GM18511 (cell line): ENCODE results near the gene PDE8A.

ENCODE experiments used
- ATAC-seq: cut with Tn5 transposase; IDR thresholded peaks from one replicate; pipeline ENCODE4 v1.9.1; 2021; ENCODE audit warnings: mild to moderate bottlenecking, moderate library complexity; ENCODE audit not compliant: unreplicated experiment

PDE8A gene

DNA sequence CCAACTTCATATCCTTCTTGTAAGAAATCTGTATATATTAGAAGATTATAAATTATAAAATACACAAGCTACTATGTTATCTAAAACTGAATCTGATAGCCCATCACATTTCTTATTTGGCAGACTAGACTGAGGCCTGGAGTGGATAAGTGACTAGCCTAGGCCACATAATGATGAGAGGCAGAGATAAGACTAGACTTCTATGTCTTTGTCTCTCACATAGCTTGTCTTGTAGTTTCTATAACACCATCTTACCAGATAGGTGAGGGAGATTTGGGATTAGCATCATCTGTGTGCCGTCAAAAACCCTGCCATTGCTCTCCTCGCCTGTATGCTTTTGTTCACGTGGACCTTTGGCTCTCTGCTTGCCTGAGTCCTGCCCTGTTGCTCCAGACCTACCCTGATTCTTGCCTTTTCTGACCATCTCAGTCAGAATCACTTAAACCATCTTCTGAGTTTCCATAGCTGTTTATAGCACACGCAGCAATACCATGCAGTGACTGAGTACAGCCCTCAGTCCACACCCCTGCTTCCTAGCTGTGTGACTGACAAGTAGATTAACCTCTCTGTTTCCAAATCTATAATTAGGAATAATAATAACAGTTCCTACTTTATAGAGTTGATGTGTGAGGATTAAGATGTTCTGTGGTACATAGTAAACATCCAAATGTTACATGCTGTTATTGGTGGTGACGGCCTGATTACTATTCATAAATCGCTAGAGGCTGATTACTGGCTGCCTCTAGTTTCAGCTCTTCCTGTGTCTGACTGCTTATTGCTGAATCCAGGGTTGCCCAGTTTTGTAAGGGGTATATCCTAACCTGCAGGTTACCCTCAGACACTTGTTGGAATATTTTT, 49.7 kb downstream of the PDE8A start:
- no peak for ATAC-seq

DNA sequence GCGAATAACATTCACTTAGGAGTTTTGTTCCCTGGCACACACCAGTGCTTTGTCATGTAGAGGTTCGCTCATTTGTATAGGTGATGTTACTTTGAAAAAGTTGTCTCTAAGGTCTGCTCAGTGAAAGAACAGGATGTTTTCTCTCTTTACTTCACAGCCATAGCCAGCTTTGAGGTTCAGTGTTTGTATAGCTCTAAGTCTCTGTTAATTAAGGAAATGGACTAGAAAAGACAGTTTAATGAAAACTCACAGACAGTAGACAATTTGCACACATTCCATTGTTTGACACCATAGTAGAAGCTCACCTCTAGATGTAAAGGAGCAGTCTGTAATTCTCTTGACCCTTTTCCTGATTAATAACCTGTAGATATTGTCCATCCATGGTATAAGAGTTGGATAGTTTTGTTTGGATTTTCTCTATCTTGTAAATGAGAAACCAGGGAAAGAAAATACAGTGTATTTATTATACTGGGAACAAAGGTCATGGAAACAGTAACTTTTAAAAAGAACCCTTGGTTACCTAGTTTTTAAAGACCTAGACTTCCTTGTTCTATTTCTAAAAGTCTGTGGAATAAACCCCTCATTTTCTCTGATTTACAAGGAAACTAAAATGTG, 50.4 kb downstream of the PDE8A start:
- ATAC-seq: no peak

DNA sequence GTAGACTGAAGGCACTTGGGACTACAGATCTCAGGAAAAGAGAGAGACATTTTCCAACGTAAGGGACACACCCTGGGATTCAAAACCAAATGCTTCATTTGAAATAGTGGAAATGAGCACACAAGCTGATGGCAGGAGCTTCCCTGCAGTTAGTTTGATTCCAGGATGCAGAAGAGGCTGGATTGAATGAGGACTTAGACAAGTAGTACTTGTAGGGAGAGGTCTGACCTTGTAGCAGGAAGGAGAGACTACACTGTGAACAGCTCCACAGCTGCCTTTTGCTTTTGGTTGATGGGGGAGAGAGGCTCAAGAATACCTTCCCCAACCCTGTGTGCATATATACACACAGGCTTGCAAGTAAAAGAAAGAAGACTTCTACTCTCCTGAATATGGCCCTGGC, 51.5 kb downstream of the PDE8A start:
- no peak for ATAC-seq

DNA sequence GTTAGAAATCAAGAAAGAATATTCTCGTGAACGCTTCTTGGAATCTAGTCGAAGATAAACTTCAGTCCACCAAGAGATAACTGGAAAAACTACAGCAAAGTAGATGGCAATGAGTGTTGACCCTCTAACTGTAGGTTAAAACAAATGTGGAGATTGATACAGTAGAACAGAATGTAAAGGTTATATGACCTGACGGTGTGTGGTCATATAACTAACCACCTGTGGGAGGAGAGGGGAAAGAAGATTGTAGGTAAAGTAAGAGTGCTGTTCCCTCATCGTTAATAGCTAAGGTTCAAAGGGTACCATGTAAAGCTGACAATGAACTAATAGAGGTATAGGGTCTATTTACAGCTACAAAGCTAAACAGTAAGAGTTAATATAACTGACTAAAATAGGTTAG, 52.6 kb downstream of the PDE8A start:
- ATAC-seq: no peak

DNA sequence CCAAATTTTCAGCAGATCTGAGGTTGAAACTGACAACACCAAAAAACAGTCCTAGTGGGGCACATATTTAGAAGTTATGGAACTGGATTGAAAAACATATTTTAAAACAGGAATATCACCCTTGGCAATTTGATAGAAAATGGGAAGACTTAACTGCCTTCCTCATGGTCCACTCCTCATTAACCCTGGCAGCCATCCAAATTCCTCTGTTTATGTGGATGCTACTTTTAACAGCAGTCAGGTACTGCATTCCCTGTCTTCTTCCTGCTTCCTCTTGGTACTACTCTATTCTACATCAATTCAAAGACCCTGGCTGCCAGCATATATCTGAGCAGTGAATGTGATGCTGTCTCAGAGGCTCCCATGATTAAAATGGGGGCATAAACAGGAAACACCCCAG, 54.3 kb downstream of the PDE8A start:
- no peak for ATAC-seq

DNA sequence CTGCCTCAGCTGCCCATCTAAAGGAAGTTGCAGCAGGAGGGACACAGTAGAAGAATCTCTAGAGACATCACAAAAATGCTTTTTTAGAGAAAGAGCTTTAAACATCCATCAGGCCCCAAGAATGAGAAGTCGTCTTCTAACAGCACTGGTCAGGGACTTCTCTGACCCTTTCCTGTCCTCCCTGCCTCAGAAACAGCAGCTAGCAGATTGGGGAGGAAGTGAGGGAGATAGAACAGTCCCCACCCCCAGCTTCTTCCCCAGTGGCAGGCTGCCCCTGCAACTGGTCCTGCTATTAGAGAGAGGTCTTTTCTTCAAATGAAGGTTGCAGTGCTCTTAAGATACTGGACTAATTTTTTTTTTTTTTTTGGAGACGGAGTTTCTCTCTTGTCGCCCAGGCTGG, 55.1 kb downstream of the PDE8A start:
- ATAC-seq: peak; percentile 62

DNA sequence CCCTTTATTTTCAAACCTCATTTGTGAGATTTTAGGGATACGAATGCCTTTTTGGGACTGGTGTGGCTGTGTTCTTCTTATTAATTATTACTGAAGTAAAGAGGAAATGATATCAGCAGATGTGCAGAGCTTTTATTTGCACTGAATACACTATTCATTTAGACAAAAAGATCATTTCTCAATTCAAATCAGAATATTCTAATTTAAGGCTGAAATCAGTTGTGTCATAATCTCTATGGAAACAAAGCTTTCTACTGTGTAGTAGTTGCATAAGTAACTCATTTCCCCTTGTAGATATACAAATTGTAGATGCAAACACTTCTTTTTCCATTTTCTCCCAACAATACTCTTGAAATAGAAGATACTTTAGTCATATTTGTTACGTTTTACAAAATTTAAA, 56.0 kb downstream of the PDE8A start:
- ATAC-seq: no peak

DNA sequence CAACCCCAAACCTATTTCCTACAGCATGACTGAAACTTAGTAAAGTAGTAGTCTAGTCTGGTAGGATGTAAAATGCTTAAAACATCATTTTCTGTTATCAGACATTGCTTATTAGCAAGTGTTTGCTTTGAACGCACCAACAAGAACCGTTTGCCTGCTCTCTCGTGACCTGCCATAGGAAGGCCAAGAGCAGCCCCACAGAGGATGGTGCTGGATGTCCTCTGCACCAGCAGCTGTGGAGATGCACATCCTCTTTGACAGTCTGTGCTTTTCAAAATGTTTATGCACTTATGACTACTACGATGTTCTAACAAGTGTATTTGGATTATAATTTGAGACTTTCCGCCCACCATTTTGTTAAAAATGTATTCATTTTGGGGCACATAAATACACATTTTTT, 59.6 kb downstream of the PDE8A start:
- ATAC-seq: no peak

DNA sequence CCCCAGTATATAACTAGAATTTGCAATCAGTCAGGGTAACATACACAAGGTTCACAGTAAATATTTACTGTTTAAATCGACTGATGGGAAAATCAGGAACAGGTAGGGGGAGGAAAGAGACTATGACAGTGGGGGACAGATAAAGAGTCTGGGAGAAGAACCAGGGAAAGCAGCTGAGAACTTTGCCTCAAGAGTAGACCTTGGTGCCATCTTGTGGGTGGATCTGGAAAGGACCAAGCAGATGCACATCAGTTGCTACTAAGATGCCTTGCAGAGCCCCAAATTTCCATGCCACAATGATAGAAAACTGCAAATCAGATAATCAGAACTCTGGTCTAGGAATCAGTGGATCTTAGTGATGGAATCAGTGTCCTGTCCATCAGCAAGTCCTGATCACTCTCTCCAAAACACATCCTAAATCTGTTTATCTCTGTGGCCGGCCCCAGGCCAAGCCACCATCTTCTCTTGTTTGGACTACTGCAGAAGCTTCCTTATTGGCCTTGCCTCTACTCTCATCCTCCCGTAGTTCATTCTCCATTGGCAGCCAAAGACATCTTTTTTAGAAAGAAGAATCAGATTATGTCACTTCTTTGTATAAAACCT, 62.7 kb downstream of the PDE8A start:
- ATAC-seq: peak; percentile 54

DNA sequence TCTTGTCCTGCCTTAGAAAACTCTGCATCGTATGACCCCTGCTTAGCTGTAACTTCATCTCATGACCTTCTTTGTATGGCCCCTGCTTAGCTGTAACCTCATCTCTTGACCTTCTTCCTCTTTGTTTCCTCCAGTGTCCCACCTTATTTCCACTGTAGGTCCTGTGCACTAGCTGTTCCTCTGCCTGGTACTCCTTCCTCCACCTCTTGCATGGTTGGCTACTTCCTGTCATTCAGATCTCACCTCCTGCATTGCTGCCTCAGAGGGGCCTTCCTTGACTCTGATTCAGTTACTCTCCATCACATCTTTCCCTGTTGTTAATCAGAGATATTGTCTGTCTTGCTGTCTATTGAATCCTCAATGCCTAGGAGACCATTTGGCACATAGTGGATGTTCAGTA, 63.2 kb downstream of the PDE8A start:
- no peak for ATAC-seq

DNA sequence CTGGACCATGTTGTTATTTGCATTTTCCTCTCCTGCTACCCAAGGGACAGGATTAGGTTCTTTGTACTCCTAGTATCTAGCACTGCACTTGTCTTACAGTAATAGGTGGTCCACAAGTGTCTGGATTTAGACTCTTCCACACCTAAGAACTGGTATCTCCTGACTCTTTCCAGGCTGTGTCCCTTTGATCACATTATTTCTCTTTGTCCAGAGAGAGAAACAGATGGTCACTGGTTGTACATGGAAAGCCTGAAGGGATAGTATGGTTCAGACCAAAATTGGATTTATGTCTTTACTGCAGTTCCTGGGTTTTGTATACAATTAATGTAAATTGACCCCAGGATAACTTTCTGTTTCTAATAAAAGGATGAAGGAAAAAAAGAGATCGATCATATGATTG, 64.0 kb downstream of the PDE8A start:
- no peak for ATAC-seq

DNA sequence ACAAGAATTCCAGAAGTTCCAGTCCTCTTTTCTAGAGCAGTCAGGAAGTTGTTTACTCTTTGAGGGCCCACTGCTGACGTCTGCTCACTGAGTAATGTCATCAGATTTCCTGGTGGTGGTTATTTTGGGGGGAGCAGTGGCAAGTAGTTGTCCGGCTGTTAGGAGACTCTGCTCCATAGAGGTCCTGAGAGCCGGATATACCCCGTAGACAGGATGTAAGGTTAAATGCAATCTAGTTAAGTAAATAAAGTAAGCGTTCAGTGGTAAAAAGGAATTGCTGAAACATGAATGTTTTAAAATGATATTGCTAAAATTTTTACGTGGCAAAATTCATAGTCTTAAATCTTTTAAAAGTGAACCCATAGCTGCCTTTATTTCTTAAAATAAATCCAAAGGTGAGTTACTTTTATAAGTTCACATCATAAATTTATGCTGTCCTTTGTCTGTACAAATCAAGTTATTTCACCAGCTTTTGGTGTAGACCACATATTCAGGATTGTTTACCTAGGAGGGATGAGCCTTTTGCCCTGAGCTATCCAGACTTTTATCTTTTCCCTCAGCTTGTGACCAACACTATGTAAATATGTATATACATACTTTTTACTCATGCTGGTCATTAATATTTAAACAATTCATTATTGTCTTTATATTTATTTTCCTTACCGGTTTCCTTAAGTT, 65.8 kb downstream of the PDE8A start:
- ATAC-seq: no peak

DNA sequence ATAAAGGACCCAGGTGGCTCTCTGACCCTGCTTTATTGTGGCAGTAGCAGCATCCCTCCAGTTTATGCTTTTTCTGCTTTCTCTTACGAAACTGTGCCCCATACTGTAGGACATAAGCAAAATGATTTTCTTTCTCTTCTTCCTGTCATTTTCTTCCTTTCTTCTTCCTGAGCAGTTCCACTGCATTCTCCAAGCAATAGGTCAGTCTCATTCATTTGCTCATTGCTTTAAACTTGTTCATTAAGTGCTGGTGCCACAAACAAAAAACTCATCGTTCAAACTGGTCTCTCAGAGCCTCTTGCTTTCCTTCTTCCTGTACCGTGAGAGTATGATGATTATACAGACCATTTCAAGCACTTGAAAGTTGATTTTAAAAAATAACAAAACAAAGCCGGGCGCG, 66.8 kb downstream of the PDE8A start:
- no peak for ATAC-seq

DNA sequence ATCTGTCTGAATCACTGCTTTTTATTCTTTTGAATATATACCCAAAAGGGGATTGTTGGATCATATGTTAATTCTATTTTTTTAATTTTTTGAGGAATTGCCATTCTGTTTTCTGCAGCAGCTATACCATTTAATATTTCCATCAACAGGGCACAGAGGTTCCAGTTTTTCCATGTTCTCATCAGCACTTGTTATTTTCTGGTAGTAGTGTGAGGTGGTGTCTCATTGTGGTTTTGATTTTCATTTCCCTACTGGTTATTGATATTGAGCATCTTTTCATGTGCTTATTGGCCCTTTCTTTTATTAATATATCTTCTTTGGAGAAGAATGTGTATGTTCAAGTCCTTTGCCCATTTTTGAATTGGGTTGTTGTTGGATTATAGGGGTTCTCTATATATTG, 68.1 kb downstream of the PDE8A start:
- no peak for ATAC-seq

DNA sequence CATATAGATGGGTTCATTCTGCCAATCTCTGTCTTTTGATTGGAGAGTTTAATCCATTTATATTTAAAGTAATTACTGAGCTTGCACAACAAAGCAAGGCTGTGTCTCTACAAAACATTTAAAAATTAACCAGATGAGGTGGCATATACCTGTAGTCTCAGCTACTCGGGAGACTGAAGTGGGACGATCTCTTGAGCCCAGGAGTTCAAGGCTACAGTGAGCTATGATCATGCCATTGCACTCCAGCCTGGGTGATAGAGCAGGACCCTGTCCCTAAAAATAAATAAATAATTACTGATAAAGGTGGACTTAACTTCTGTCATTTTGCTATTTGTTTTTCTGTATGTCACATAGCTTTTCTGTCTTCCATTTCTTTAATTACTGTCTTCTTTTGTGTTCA, 78.1 kb downstream of the PDE8A start:
- ATAC-seq: no peak

DNA sequence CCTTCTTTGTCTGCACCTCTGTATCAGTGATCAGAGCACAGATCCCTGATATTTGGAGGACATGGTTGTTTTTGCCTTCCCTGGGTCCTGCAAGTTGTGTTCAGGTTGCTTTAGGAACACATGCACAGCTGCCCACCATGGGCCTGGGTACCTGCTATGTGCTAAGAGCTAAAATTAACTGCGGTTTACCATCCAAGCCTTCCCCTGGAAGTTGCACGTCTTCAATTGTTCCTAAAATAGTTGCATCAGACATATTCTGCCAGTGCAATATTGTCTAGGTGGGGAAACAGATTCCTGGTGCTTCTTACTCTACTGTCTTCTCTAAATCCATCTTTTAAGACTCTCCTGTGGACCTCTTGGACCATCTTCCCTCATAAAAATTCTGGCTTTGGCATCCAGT, 80.9 kb downstream of the PDE8A start:
- no peak for ATAC-seq

DNA sequence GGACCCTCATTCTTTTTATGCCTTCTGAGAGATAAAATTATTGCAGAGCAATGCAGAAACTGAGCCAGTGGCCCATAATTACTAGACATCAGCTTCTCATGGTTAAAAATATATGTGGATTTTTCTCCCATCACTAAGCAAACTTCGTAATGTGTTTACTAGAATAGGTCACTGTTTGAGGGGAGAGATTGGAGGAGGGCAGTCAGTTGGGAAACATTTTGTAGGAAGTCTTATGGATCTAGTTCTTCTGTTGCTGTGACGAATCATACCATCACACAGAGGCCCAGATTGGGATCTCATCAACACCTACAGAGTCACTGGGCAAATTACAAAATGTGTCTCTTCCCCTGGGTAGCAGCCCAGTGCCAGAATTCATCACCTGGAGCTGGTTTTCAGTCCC, 81.4 kb downstream of the PDE8A start:
- ATAC-seq: no peak

DNA sequence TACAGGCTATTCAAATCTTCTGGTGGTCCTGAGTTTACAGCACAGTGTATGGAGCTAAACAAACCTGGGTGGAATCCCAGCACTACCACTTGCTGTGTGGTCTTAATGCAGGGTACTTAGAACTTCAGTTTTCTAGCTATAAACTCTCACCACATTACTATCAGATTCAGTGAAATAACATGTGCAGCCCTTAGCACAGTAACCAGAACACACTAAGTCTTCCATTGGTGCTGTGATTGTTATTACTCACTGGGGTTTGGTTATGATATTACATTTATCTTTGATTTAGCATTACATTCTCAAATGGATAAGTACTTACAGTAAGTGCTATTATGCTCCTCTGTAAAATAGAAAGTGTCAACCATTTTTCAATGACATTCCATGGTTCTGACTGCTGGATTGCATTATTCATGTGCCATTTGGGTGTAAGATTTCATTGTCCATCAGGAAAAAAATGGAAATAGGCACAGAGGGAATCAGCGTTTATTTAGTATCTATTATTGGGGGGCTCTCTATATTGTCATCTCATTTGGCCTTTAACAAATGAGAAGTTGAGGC, 81.9 kb downstream of the PDE8A start:
- no peak for ATAC-seq

DNA sequence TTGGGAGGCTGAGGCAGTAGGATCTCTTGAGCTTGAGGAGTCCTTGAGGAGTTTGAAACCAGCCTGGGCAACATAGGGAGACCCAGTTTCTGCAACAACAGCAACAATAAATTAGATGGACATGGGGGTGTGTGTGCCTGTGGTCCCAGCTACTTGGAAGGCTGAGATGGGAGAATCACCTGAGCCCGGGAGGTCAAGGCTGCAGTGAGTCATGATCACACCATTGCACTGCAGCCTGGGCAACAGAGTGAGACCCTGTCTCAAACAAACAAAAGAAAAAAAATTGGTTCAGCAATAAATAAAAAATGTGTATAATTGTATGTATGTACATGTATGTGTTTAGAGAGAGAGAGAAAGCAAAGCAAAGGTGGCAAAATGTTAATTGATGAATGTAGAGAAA, 83.1 kb downstream of the PDE8A start:
- no peak for ATAC-seq

DNA sequence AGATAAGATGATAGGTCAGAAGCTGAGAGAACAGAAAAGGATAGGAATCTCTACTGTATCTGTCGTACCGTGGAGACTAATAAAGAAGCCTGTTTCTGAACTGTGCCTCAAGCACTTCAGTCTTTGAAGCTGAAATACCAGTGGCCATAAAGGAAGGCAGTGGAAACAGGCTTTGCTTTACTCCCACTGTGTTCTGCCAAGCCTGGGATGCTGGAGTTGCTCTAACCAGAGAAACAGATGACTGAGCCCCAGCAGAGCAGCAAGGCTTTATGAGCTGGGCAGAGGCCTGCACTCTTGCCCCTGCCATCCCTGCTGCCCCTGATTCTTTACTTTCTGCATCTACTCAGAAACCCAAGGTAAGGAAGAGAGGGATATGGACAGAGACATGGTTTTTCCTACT, 89.4 kb downstream of the PDE8A start:
- no peak for ATAC-seq

DNA sequence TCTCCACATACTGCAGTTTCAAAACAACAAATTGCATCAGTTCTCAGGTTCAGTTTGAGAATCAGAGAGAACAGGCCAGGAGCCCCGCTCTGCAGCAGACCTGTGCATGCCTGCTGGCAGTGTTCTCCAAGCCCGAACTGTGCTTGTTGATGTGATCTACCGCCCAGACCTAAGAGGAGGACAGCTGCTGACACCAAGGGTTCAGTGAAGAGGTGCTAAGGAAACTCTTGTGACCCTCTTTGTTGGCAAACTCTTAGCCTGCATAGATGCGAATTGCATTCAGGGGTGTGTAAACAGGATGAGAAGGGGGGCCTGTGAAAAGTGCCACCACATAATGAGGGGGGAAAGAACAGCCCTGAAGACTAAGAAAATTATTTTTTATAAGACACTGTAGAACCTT, 89.8 kb downstream of the PDE8A start:
- no peak for ATAC-seq
